Lung (tissue), 12 donors: ENCODE measurements around the gene ZDHHC20. TPM values are rescaled to one million over a fixed set of nuclear protein-coding genes. Genes with fewer than 3 reads are reported as not detected.

Experiments
- ATAC-seq: fragments of 200-7000 bp; cut with Tn5 transposase; one replicate; pipeline ENCODE4 v1.9.1; 2020; ENCODE audit warnings: moderate number of reproducible peaks; ENCODE audit not compliant: insufficient read depth, low FRiP score
- DNase-seq, 3 donors: peaks; one replicate each; pipeline ENCODE4 v3.0.0-alpha.2; 2013 to 2017
- H3K27ac ChIP-seq, 2 donors: one replicate each; pipeline ENCODE4 v1.5.1; 2013; ENCODE audit warnings: mild to moderate bottlenecking in 2 of 2, moderate library complexity in 2 of 2, control low read depth in 1 of 2, inconsistent platforms in 1 of 2, low read depth in 1 of 2, low read length in 1 of 2
- H3K27me3 ChIP-seq, 3 donors: one replicate each; pipeline ENCODE4 v1.5.1; 2013; ENCODE audit warnings: low read length in 2 of 3; ENCODE audit not compliant: control insufficient read depth in 3 of 3, insufficient read depth in 3 of 3
- H3K36me3 ChIP-seq, 4 donors: one replicate each; pipeline ENCODE4 v1.5.1; 2013; ENCODE audit warnings: low read length in 4 of 4, mild to moderate bottlenecking in 1 of 4, moderate library complexity in 1 of 4; ENCODE audit not compliant: control insufficient read depth in 4 of 4, insufficient read depth in 4 of 4
- H3K4me1 ChIP-seq, 5 donors: one replicate each; pipeline ENCODE4 v1.5.1; 2013; ENCODE audit warnings: low read length in 5 of 5, mild to moderate bottlenecking in 2 of 5, moderate library complexity in 1 of 5; ENCODE audit not compliant: control insufficient read depth in 5 of 5, insufficient read depth in 5 of 5
- H3K4me3 ChIP-seq: one replicate; pipeline ENCODE4 v1.5.1; 2013; ENCODE audit warnings: mild to moderate bottlenecking, control low read depth, moderate library complexity
- H3K9ac ChIP-seq, 2 donors: one replicate each; pipeline ENCODE4 v1.5.1; 2013; ENCODE audit warnings: low read length in 2 of 2, control low read depth in 1 of 2; ENCODE audit not compliant: insufficient read depth in 1 of 2
- H3K9me3 ChIP-seq, 4 donors: one replicate each; pipeline ENCODE4 v1.5.1; 2013; ENCODE audit warnings: low read length in 3 of 4, mild to moderate bottlenecking in 1 of 4, moderate library complexity in 1 of 4; ENCODE audit not compliant: control insufficient read depth in 4 of 4, insufficient read depth in 3 of 4
- CTCF ChIP-seq: IDR thresholded peaks from 2 replicates; pipeline ENCODE4 v1.5.1; 2012; ENCODE audit warnings: mild to moderate bottlenecking; ENCODE audit errors: control extremely low read depth, extremely low read depth
- WGBS, 2 donors: extraction: QIAGEN DNeasy Blood & Tissue Kit; methylation state at CpG; one replicate each; pipeline ENCODE4 v1.1.7; 2013; 5-methylcytosine and 5-hydroxymethylcytosine counted together
- polyA plus RNA-seq, 2 donors: library from polyadenylated mRNA; stranded (reverse); fragments of 200-250 nt; gene quantifications; one replicate each; pipeline ENCODE4 v1.2.1, GENCODE V29; 2013
- total RNA-seq, 2 donors: library from RNA; depleted of rRNA in 1 of 2; stranded (reverse); fragments of >200 nt in 1 of 2; gene quantifications; one replicate each; pipeline ENCODE4 v1.2.1, GENCODE V29; 2014 to 2021
- donor health status: control.
- donor health status: control.
- donor health status: Bipolar disorder and iron deficiency.
- donor health status: healthy.
- donor health status: DM: yes; HTN: yes; CAD: no.

The ZDHHC20 gene
- total and polyA plus RNA-seq, 4 donors, result 22.8 to 153 (median 47.0) TPM

GRCh38 chr13:21450936-21451335, 8.2 kb downstream of the ZDHHC20 start:
- no peak for DNase-seq
- H3K9ac ChIP-seq, result no peak overlapping the region
- no peak for ATAC-seq
- no peak for TF ChIP-seq CTCF
- no peaks in the 10 kb centered on the region for H3K9me3 ChIP-seq
- H3K27me3 ChIP-seq, result no peaks in the 10 kb centered on the region
- no peaks in the 10 kb centered on the region for H3K4me1 ChIP-seq
- WGBS, 2 donors, result 31 to 62% methylated on average over 3 of the region's 3 CpGs
- H3K4me3 ChIP-seq, result no peak overlapping the region
- H3K36me3 ChIP-seq, result no peaks in the 10 kb centered on the region
- no peak overlapping the region for H3K27ac ChIP-seq

GRCh38 chr13:21446656-21447055, 12.4 kb downstream of the ZDHHC20 start:
- H3K27me3 ChIP-seq, result no peaks in the 10 kb centered on the region
- TF ChIP-seq CTCF, result no peak
- no peaks in the 10 kb centered on the region for H3K9me3 ChIP-seq
- peaks cover 0 to 2% (median 0%) of the 10 kb centered on the region in 5 donors for H3K4me1 ChIP-seq
- H3K36me3 ChIP-seq, result peaks cover 0 to 2% (median 0%) of the 10 kb centered on the region in 4 donors
- H3K9ac ChIP-seq, result no peak overlapping the region
- ATAC-seq (no peak), DNase-seq (no peak)
- 74 to 87% methylated on average over 2 of the region's 2 CpGs for WGBS, 2 donors
- no peak overlapping the region for H3K4me3 ChIP-seq
- no peak overlapping the region for H3K27ac ChIP-seq

GRCh38 chr13:21445759-21446158, 13.3 kb downstream of the ZDHHC20 start:
- Histone ChIP-seq H3K27ac (no peak overlapping the region), H3K9me3 (no peaks in the 10 kb centered on the region), H3K4me3 (no peak overlapping the region), H3K36me3 (peaks cover 0 to 2% (median 0%) of the 10 kb centered on the region in 4 donors), H3K4me1 (peaks cover 0 to 2% (median 0%) of the 10 kb centered on the region in 5 donors), H3K9ac (no peak overlapping the region), H3K27me3 (no peaks in the 10 kb centered on the region)
- DNase-seq (no peak), ATAC-seq (no peak)
- no peak for TF ChIP-seq CTCF
- 80 to 91% methylated on average over 6 of the region's 6 CpGs for WGBS, 2 donors

- peaks cover 0 to 2% (median 0%) of the 10 kb centered on the region in 5 donors for H3K4me1 ChIP-seq
- 83 to 85% methylated on average over 1 of the region's 1 CpG for WGBS, 2 donors
- H3K27me3 ChIP-seq, result no peaks in the 10 kb centered on the region
- no peak for TF ChIP-seq CTCF
- H3K36me3 ChIP-seq, result peaks cover 0 to 2% (median under 1%) of the 10 kb centered on the region in 4 donors
- H3K4me3 ChIP-seq, result no peak overlapping the region
- H3K9me3 ChIP-seq, result peaks cover 0 to 1% (median under 1%) of the 10 kb centered on the region in 4 donors
- ATAC-seq (no peak), DNase-seq (no peak)
- H3K9ac ChIP-seq, result no peak overlapping the region
- no peak overlapping the region for H3K27ac ChIP-seq
Measured at GRCh38 chr13:21443171-21443570, 15.9 kb downstream of the ZDHHC20 start.
